Peyer's patch (tissue), 4 donors: ENCODE data around the gene TMEM140. TPM values are rescaled to one million over a fixed set of nuclear protein-coding genes. Genes with fewer than 3 reads are reported as not detected.

ENCODE experiments used
- DNase-seq, 3 donors: peaks; one replicate each; pipeline ENCODE4 v3.0.0-alpha.2; 2017 to 2019
- H3K27ac ChIP-seq, 4 donors: fragments of 200-600 bp; sonication (generic); one replicate each; pipeline ENCODE4 v1.5.1; 2016 to 2019
- H3K27me3 ChIP-seq, 2 donors: fragments of 200-600 bp; sonication (generic); one replicate each; pipeline ENCODE4 v1.5.1; 2019
- H3K36me3 ChIP-seq, 3 donors: fragments of 200-600 bp; sonication (generic); one replicate each; pipeline ENCODE4 v1.5.1; 2016 to 2019
- H3K4me1 ChIP-seq, 4 donors: fragments of 200-600 bp; sonication (generic); one replicate each; pipeline ENCODE4 v1.5.1; 2016 to 2019
- H3K4me3 ChIP-seq, 4 donors: fragments of 200-600 bp; sonication (generic); 1 replicate in 3 of 4; 2 replicates in 1 of 4; pipeline ENCODE4 v1.5.1; 2016 to 2019; ENCODE audit warnings: mild to moderate bottlenecking in 1 of 4
- H3K9me3 ChIP-seq, 4 donors: fragments of 200-600 bp; sonication (generic); one replicate each; pipeline ENCODE4 v1.5.1; 2016 to 2019; ENCODE audit warnings: mild to moderate bottlenecking in 1 of 4
- CTCF ChIP-seq, 6 experiments: fragments of 450-650 bp in 4 of 6; fragments of 200-600 bp in 2 of 6; sonication (generic) in 1 of 6; IDR thresholded peaks; one replicate each; pipeline ENCODE4 v1.5.1; 2017 to 2019; ENCODE audit warnings: antibody characterized with exemption in 6 of 6, mild to moderate bottlenecking in 3 of 6, moderate library complexity in 1 of 6
- POLR2A ChIP-seq, 2 donors: fragments of 450-650 bp; IDR thresholded peaks; one replicate each; pipeline ENCODE4 v1.5.1; 2017; ENCODE audit warnings: antibody characterized with exemption in 2 of 2, mild to moderate bottlenecking in 2 of 2, moderate library complexity in 2 of 2
- total RNA-seq, 4 donors: library from RNA; depleted of rRNA; stranded (reverse); fragments of >200 nt; gene quantifications; one replicate each; pipeline ENCODE4 v1.1.0, GENCODE V29; 2016

Gene TMEM140
- total RNA-seq, 4 donors from 2014 or later, result 33.4 to 39.6 (median 36.5) TPM

GRCh38 chr7:135128931-135129330 is 18.9 kb upstream of the TMEM140 start:
- Histone ChIP-seq H3K27ac (no peak overlapping the region), H3K4me1 (no peaks in the 10 kb centered on the region), H3K27me3 (no peaks in the 10 kb centered on the region), H3K4me3 (no peak overlapping the region), H3K36me3 (no peaks in the 10 kb centered on the region), H3K9me3 (no peaks in the 10 kb centered on the region)
- no peak for DNase-seq
- no peak for TF ChIP-seq CTCF (IDR thresholded peaks at IDR 0.05)
- TF ChIP-seq POLR2A (IDR thresholded peaks at IDR 0.05), result no peak

DNA sequence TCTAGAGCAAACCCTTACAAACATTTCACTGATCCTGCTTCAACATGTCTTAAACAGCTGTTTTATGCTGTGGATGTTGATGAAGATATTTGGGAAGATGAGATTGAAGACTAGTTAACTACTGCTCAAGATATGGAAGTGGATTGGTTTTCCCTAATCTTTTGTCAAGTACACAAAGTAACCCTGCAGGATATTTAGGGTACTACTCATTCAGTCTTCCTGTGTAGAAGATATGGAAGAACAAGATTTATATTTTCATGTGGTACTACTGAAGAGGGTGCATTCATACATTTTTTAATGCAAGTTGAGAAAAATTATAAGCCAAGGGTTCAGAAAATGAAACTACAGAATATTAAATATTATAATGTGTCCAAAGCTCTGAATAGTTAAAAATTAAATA is 18.3 kb upstream of the TMEM140 start:
- no peaks in the 10 kb centered on the region for H3K4me1 ChIP-seq
- no peak for TF ChIP-seq CTCF (IDR thresholded peaks at IDR 0.05)
- no peak for TF ChIP-seq POLR2A (IDR thresholded peaks at IDR 0.05)
- no peaks in the 10 kb centered on the region for H3K9me3 ChIP-seq
- no peak overlapping the region for H3K4me3 ChIP-seq
- no peaks in the 10 kb centered on the region for H3K36me3 ChIP-seq
- no peak for DNase-seq
- H3K27ac ChIP-seq, result no peak overlapping the region
- no peaks in the 10 kb centered on the region for H3K27me3 ChIP-seq

DNA sequence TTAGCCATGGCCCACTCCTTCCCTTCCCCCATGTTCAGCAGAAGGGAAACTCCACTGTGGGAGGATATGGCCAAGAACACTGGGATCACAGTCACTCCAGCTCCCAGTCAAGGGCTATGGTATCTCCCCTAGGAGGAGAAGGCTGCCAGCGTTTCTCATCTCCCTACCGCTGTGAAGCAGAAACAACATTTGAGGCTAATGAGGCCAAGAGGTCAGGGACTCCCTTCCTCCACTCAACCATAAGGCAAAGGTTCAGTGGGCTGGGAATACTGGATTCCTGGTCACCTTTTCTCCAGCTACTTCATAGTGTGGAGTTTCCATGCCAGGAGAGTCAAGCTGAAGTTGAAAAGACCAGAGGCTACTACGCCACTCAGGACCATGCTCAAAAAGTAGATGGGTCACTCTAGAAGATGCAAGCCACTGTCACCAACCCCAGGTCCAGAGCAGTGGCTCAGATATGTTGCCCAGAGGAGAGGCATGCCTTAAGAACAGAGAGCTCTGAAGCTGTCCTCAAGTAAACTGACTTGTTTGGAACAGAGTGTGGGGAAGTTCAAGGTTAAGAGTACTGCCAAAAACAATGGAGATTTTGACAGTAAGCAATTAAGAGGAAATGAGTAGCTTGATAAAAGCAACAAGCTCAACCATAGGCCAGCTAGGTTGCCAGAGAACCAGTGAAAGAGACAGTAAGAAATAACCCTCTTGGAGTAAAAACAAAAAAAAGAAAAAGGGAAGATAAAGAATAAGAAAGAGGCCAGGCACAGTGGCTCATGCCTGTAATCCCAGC is 3.8 kb upstream of the TMEM140 start:
- Histone ChIP-seq H3K4me1 (peaks cover 0 to 10% (median 2%) of the 10 kb centered on the region in 4 donors), H3K36me3 (no peaks in the 10 kb centered on the region), H3K27ac (peak overlapping the region in 1 of 4 donors; percentile 6), H3K9me3 (no peaks in the 10 kb centered on the region), H3K4me3 (no peak overlapping the region), H3K27me3 (no peaks in the 10 kb centered on the region)
- TF ChIP-seq POLR2A (IDR thresholded peaks at IDR 0.05) (no peak), CTCF (IDR thresholded peaks at IDR 0.05) (no peak)
- no peak for DNase-seq

DNA sequence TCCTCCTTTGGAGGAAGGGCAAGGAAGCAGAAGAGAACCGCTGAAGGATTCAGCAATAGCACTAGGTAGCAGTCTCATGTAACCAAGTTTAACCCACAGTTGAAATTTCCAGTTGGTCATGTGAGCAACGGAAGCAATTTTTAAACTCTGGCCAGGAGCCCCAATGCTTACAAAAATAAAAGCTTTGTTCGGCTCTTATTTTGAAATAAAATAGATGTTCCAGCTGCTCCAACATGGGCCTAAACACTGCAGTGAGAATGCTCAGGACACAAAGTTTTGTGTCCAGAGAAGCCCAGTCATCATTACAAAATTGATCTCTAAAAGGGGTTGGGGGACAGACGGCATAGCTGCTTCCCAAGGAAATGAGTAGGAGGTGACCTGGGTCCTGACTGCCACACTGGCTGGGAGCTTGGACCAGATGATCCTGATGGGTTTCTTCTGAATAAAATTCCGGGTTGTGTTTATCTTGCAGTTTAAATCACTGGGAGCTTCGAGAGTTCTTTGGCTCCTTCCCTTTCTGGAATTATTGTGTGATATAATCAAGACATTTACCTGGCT is 452 bp upstream of the TMEM140 start:
- no peak for DNase-seq
- H3K36me3 ChIP-seq, result peaks cover 0 to 5% (median 0%) of the 10 kb centered on the region in 3 donors
- no peaks in the 10 kb centered on the region for H3K27me3 ChIP-seq
- H3K9me3 ChIP-seq, result no peaks in the 10 kb centered on the region
- H3K4me3 ChIP-seq, result peak overlapping the region; percentile 44 to 62 (median 50)
- peak overlapping the region; percentile 84 to 95 (median 92) for H3K27ac ChIP-seq
- peaks cover 0 to 14% (median 6%) of the 10 kb centered on the region in 4 donors for H3K4me1 ChIP-seq
- TF ChIP-seq POLR2A (IDR thresholded peaks at IDR 0.05) (no peak), CTCF (IDR thresholded peaks at IDR 0.05) (no peak)

GRCh38 chr7:135150072-135150782 is 2.4 kb downstream of the TMEM140 start:
- no peak for DNase-seq
- Histone ChIP-seq H3K36me3 (peaks cover 0 to 5% (median 0%) of the 10 kb centered on the region in 3 donors), H3K27me3 (no peaks in the 10 kb centered on the region), H3K4me3 (peak overlapping the region in 2 of 4 donors; percentile 31 to 49), H3K27ac (peak overlapping the region in 3 of 4 donors; percentile 20 to 48 (median 45)), H3K9me3 (no peaks in the 10 kb centered on the region), H3K4me1 (peaks cover 0 to 14% (median 6%) of the 10 kb centered on the region in 4 donors)
- TF ChIP-seq POLR2A (IDR thresholded peaks at IDR 0.05), result no peak
- TF ChIP-seq CTCF (IDR thresholded peaks at IDR 0.05), result no peak
